Spleen (tissue), 11 donors: Measurements from ENCODE around the gene BRCC3. TPM values are rescaled to one million over a fixed set of nuclear protein-coding genes. Genes with fewer than 3 reads are reported as not detected.

ENCODE experiments used
- DNase-seq: peaks from one replicate; pipeline ENCODE4 v3.0.0-alpha.2; 2020
- H3K27ac ChIP-seq, 8 donors: fragments of 200-600 bp; sonication (generic) in 7 of 8; 1 replicate in 4 of 8; 2 replicates in 4 of 8; pipeline versions ENCODE4 v1.5.0 to v1.8.0; 2016 to 2021; ENCODE audit warnings: inconsistent platforms in 4 of 8, mild to moderate bottlenecking in 4 of 8, moderate library complexity in 1 of 8
- H3K27me3 ChIP-seq, 7 donors: fragments of 200-600 bp; sonication (generic) in 6 of 7; replicated peaks in 1 of 7; 1 replicate in 4 of 7; 2 replicates in 3 of 7; pipeline versions ENCODE4 v1.5.0 to v1.8.0; 2016 to 2021; ENCODE audit warnings: inconsistent platforms in 3 of 7, mild to moderate bottlenecking in 1 of 7
- H3K36me3 ChIP-seq, 6 donors: fragments of 200-600 bp; sonication (generic) in 5 of 6; 1 replicate in 4 of 6; 2 replicates in 2 of 6; pipeline versions ENCODE4 v1.5.0 to v1.8.0; 2016 to 2021; ENCODE audit warnings: inconsistent platforms in 2 of 6
- H3K4me1 ChIP-seq, 6 donors: fragments of 200-600 bp; sonication (generic) in 5 of 6; 1 replicate in 3 of 6; 2 replicates in 3 of 6; pipeline versions ENCODE4 v1.5.0 to v1.8.0; 2016 to 2021; ENCODE audit warnings: inconsistent platforms in 3 of 6
- H3K4me3 ChIP-seq, 8 donors: fragments of 200-600 bp; sonication (generic) in 7 of 8; 1 replicate in 4 of 8; 2 replicates in 4 of 8; pipeline versions ENCODE4 v1.5.0 to v1.8.0; 2016 to 2021; ENCODE audit warnings: inconsistent platforms in 4 of 8, mild to moderate bottlenecking in 4 of 8, moderate library complexity in 2 of 8
- H3K9me3 ChIP-seq, 8 donors: fragments of 200-600 bp; sonication (generic) in 7 of 8; 1 replicate in 4 of 8; 2 replicates in 4 of 8; pipeline versions ENCODE4 v1.5.0 to v1.8.0; 2016 to 2021; ENCODE audit warnings: inconsistent platforms in 4 of 8
- CTCF ChIP-seq, 11 experiments: fragments of 200-600 bp in 7 of 11; fragments of 450-650 bp in 4 of 11; sonication (generic) in 4 of 11; IDR thresholded peaks in 8 of 11; conservative IDR thresholded peaks in 3 of 11; 1 replicate in 7 of 11; 2 replicates in 4 of 11; pipeline versions ENCODE4 v1.4.0 to v1.8.0; 2016 to 2021; ENCODE audit warnings: antibody characterized with exemption in 11 of 11, inconsistent platforms in 4 of 11, mild to moderate bottlenecking in 1 of 11
- POLR2A ChIP-seq, 3 donors: fragments of 450-650 bp; IDR thresholded peaks; one replicate each; pipeline ENCODE4 v1.5.1; 2017; ENCODE audit warnings: antibody characterized with exemption in 3 of 3, mild to moderate bottlenecking in 1 of 3
- POLR2AphosphoS5 ChIP-seq, 3 donors: sonication (generic); formaldehyde crosslinking; IDR thresholded peaks; one replicate each; pipeline ENCODE4 v1.5.1; 2017; ENCODE audit warnings: antibody characterized with exemption in 3 of 3
- WGBS, 5 donors: extraction: QIAGEN DNeasy Blood & Tissue Kit in 3 of 5; methylation state at CpG; one replicate each; pipeline versions ENCODE4 v1.1.5 to v1.1.7; 2013 to 2018; 5-methylcytosine and 5-hydroxymethylcytosine counted together
- intact Hi-C: fragments of 100-400 bp; cut with DNase I; formaldehyde crosslinking; loops from one replicate; pipeline ENCODE4 v1.15.0; 2023; ENCODE audit warnings: low total_unique reads
- polyA plus RNA-seq, 3 donors: library from polyadenylated mRNA; stranded (reverse); fragments of 200-250 nt; gene quantifications; one replicate each; pipeline ENCODE4 v1.2.1, GENCODE V29; 2013
- total RNA-seq, 7 donors: library from RNA; depleted of rRNA in 3 of 7; stranded (reverse); fragments of >200 nt in 3 of 7; fragmentation: NEBNext Ultra II Directional in 4 of 7; extraction: Animal tissue kit (Norgen Biotek cat#: 25700) in 4 of 7; gene quantifications; one replicate each; pipeline versions ENCODE4 v1.1.0 to v1.2.1, GENCODE V29; 2016 to 2021
- donor health status: healthy with polysubstance abuse.
- donor health status: DM: no; HTN: no; CAD: no; lungs with moderate emphysema.
- donor health status: DM: no; HTN: no; CAD: no.
- donor health status: Bipolar disorder and iron deficiency.
- donor health status: healthy.
- donor health status: DM: no; HTN: no; CAD: no.
- donor health status: DM: yes; HTN: yes; CAD: no.

BRCC3 gene
- total and polyA plus RNA-seq, 10 donors = 5.8 to 17.8 (median 13.2) TPM

GRCh38 chrX:155113097-155113496, 41.8 kb downstream of the BRCC3 start:
- 80 to 100% (median 97%) methylated on average over 4 of the region's 4 CpGs for WGBS, 5 donors
- H3K27ac ChIP-seq = no peak overlapping the region
- no peaks in the 10 kb centered on the region for H3K9me3 ChIP-seq
- no peaks in the 10 kb centered on the region for H3K27me3 ChIP-seq
- H3K4me1 ChIP-seq = no peaks in the 10 kb centered on the region
- H3K36me3 ChIP-seq = peaks cover 0 to 35% (median 7%) of the 10 kb centered on the region in 6 donors
- no peak for DNase-seq
- intact Hi-C loops = no loop called here
- TF ChIP-seq POLR2A (IDR thresholded peaks at IDR 0.05) (no peak), POLR2AphosphoS5 (IDR thresholded peaks at IDR 0.05) (no peak), CTCF (IDR thresholded peaks at IDR 0.05 in 8 of 11, conservative IDR thresholded peaks at IDR 0.05 in 3 of 11) (no peak)
- H3K4me3 ChIP-seq = no peak overlapping the region

GRCh38 chrX:155115174-155115819, 44.0 kb downstream of the BRCC3 start:
- Histone ChIP-seq H3K36me3 (peaks cover 0 to 48% (median 7%) of the 10 kb centered on the region in 6 donors), H3K4me1 (no peaks in the 10 kb centered on the region), H3K4me3 (no peak overlapping the region), H3K27me3 (no peaks in the 10 kb centered on the region), H3K9me3 (no peaks in the 10 kb centered on the region), H3K27ac (no peak overlapping the region)
- 58 to 73% (median 67%) methylated on average over 1 of the region's 1 CpG for WGBS, 5 donors
- TF ChIP-seq CTCF (IDR thresholded peaks at IDR 0.05 in 8 of 11, conservative IDR thresholded peaks at IDR 0.05 in 3 of 11) = no peak
- TF ChIP-seq POLR2AphosphoS5 (IDR thresholded peaks at IDR 0.05) = no peak
- no peak for TF ChIP-seq POLR2A (IDR thresholded peaks at IDR 0.05)
- intact Hi-C loops = no loop called here
- DNase-seq = no peak

- 62 to 100% (median 90%) methylated on average over 1 of the region's 1 CpG for WGBS, 5 donors
- Histone ChIP-seq H3K36me3 (peaks cover 0 to 12% (median 0%) of the 10 kb centered on the region in 6 donors), H3K27ac (no peak overlapping the region), H3K27me3 (no peaks in the 10 kb centered on the region), H3K4me3 (no peak overlapping the region), H3K9me3 (peaks cover 0 to 34% (median 19%) of the 10 kb centered on the region in 8 donors), H3K4me1 (no peaks in the 10 kb centered on the region)
- intact Hi-C loops = no loop called here
- TF ChIP-seq POLR2AphosphoS5 (IDR thresholded peaks at IDR 0.05) (no peak), CTCF (IDR thresholded peaks at IDR 0.05 in 8 of 11, conservative IDR thresholded peaks at IDR 0.05 in 3 of 11) (no peak), POLR2A (IDR thresholded peaks at IDR 0.05) (no peak)
- DNase-seq = no peak
Measured at GRCh38 chrX:155127465-155127864, 56.2 kb downstream of the BRCC3 start.

- Histone ChIP-seq H3K4me1 (no peaks in the 10 kb centered on the region), H3K36me3 (peaks cover 0 to 10% (median 0%) of the 10 kb centered on the region in 6 donors), H3K9me3 (peaks cover 0 to 34% (median 19%) of the 10 kb centered on the region in 8 donors), H3K27me3 (no peaks in the 10 kb centered on the region), H3K4me3 (no peak overlapping the region), H3K27ac (no peak overlapping the region)
- TF ChIP-seq CTCF (IDR thresholded peaks at IDR 0.05 in 8 of 11, conservative IDR thresholded peaks at IDR 0.05 in 3 of 11) (no peak), POLR2AphosphoS5 (IDR thresholded peaks at IDR 0.05) (no peak), POLR2A (IDR thresholded peaks at IDR 0.05) (no peak)
- intact Hi-C loops = no loop called here
- DNase-seq = no peak
Measured at GRCh38 chrX:155127940-155128339, 56.6 kb downstream of the BRCC3 start.
